Spinal cord (tissue), 10 donors: ENCODE measurements around the gene ANKRD6. TPM values are rescaled to one million over a fixed set of nuclear protein-coding genes. Genes with fewer than 3 reads are reported as not detected.

Experiments
- DNase-seq, 6 donors: peaks; one replicate each; pipeline versions ENCODE4 v3.0.0 to v3.0.0-alpha.2; 2013 to 2015; ENCODE audit warnings: low spot score in 6 of 6, low read depth in 4 of 6
- H3K27ac ChIP-seq: one replicate; pipeline ENCODE4 v1.5.1; 2013; ENCODE audit warnings: low read depth, low read length, control low read depth
- H3K27me3 ChIP-seq: one replicate; pipeline ENCODE4 v1.6.1; 2013; ENCODE audit warnings: low read length; ENCODE audit not compliant: control insufficient read depth, insufficient read depth
- H3K36me3 ChIP-seq: one replicate; pipeline ENCODE4 v1.6.1; 2013; ENCODE audit warnings: low read length; ENCODE audit not compliant: control insufficient read depth, insufficient read depth
- H3K4me1 ChIP-seq: one replicate; pipeline ENCODE4 v1.6.1; 2013; ENCODE audit warnings: low read length; ENCODE audit not compliant: control insufficient read depth, insufficient read depth
- H3K4me3 ChIP-seq: one replicate; pipeline ENCODE4 v1.5.1; 2013; ENCODE audit warnings: low read depth, low read length, control low read depth
- H3K9me3 ChIP-seq: one replicate; pipeline ENCODE4 v1.6.1; 2013; ENCODE audit warnings: low read length; ENCODE audit not compliant: control insufficient read depth, insufficient read depth
- WGBS: methylation state at CpG from one replicate; pipeline ENCODE4 v1.1.5; 2013; ENCODE audit warnings: missing lambda C conversion rate; ENCODE audit not compliant: insufficient coverage; 5-methylcytosine and 5-hydroxymethylcytosine counted together
- polyA plus RNA-seq, 2 donors: library from polyadenylated mRNA; unstranded; fragments of 120-200 nt; gene quantifications; one replicate each; pipeline ENCODE4 v1.2.1, GENCODE V29; 2013; ENCODE audit not compliant: insufficient read length in 2 of 2
- total RNA-seq, 2 donors: library from RNA; depleted of rRNA in 1 of 2; stranded (reverse); fragments of 120-200 nt in 1 of 2; fragments of >200 nt in 1 of 2; gene quantifications; one replicate each; pipeline versions ENCODE4 v1.2.3 to v1.2.4, GENCODE V29; 2013 to 2014
- donor health status: healthy.

Gene ANKRD6
- total and polyA plus RNA-seq, 4 donors, result 44.5 to 68.3 (median 52.9) TPM

DNA sequence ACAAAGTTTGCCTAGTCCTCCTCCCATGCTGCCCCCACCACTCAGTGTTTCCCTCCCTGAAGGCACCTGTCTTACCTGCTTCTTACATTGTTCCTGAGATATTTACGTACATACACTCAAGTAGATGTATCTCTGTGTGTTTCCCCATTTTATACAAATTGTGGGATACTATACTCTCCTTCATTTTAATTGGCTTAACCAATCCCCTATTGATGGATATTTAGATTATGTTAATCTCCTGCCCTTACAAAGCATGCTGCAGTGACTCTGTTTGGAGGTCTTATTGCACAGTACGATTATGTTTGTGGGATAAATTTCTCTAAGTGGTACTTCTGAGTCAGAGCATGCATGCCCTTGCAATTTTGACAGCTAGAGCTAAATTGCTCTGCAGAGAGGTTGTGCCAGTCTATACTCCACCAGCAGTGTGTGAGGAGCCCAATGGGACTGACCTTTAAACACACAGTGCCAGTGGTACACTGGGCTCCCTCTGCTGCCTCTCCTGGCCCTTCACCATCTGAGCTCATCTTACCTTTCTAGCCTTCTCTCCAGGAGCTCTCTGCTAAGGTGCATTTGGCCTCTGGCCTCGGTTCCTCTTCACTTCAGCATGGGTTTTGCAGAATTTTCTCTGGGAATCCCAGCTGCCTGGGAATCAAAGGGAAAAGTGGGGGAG is 148.2 kb downstream of the ANKRD6 start:
- no CpG with 5 or more reads among the region's 3 CpGs for WGBS
- H3K27me3 ChIP-seq, result no peaks in the 10 kb centered on the region
- no peaks in the 10 kb centered on the region for H3K36me3 ChIP-seq
- peak in 1 of 6 donors; percentile 21 for DNase-seq
- H3K4me3 ChIP-seq, result no peak overlapping the region
- H3K9me3 ChIP-seq, result no peaks in the 10 kb centered on the region
- no peak overlapping the region for H3K27ac ChIP-seq
- H3K4me1 ChIP-seq, result peaks cover 3% of the 10 kb centered on the region

DNA sequence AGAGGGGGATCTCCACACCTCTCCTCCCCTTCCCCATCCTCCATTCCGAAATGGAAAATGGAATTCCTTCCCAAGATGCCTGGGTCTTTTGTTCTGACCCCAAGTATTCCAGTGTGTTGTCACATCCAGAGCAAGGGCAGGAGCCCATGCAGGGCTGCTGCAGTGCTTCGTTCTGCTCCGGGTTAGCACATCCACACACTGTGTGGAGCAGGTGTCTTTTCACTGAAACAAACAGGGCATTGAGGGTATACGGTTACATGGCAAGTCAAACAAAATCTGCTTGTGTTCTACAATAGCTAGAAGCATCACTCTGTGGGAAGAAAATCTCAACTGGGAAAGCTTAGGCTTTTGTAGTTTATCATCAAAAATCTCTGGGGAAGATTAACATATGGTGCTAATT is 148.7 kb downstream of the ANKRD6 start:
- peaks cover 3% of the 10 kb centered on the region for H3K4me1 ChIP-seq
- 46% methylated on average over 3 of the region's 4 CpGs for WGBS
- no peak overlapping the region for H3K4me3 ChIP-seq
- no peaks in the 10 kb centered on the region for H3K27me3 ChIP-seq
- no peaks in the 10 kb centered on the region for H3K36me3 ChIP-seq
- DNase-seq, result peak in 2 of 6 donors; percentile 16 to 53
- H3K9me3 ChIP-seq, result no peaks in the 10 kb centered on the region
- no peak overlapping the region for H3K27ac ChIP-seq

DNA sequence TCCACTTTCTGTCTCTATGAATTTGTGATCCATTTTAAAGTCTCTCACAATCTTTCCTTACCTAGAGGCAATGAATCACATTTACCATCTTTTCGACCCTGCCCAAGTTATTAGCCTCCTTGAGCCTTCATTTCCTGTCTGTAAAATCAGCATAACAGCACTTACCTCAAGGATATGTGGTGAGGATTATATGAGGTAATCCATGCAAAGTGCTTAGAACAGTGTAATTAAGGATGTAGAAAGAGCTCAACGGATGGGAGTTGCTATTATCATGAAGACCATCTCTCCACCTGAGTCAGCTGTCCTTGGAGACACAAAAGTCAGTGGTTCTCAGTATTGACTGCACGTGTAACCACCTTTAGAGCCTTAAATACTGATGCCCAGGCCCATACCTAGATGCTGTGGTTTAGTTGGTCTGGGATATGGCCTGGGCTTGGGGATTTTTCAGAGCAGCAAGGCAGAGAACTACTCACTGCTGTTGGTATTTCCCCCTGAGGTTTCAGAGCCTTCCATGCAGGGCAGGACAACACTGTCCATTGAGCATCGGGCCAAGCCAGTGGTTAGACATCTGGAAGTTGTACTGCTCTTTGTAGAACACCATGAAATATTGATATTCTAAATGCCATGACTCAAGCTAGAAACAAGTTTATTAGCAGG is 149.8 kb downstream of the ANKRD6 start:
- Histone ChIP-seq H3K27ac (no peak overlapping the region), H3K4me3 (no peak overlapping the region), H3K36me3 (no peaks in the 10 kb centered on the region), H3K27me3 (no peaks in the 10 kb centered on the region), H3K4me1 (peaks cover 3% of the 10 kb centered on the region), H3K9me3 (no peaks in the 10 kb centered on the region)
- no peak for DNase-seq
- WGBS, result no CpG with 5 or more reads among the region's 4 CpGs

DNA sequence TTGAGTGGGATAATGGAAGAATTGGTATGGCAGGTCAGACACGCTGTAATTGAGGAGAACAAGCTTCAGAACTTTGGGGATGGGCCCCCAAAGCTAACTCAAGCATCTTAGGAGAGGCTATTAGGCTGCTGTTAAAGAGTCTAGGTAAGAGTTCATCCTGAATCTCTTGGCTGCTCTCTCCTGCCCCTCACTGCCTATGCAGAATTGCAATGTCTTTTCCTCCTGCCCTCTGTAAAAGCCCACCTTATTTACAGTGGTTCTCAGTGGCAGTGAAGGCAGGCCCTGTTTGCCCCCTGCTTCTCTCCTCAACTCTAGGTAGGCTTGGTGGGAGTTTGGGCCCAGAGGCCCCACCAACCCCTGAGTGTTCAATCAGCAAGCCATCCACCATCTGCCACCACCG is 150.6 kb downstream of the ANKRD6 start:
- Histone ChIP-seq H3K4me3 (no peak overlapping the region), H3K27me3 (no peaks in the 10 kb centered on the region), H3K27ac (no peak overlapping the region), H3K9me3 (no peaks in the 10 kb centered on the region), H3K4me1 (peaks cover 3% of the 10 kb centered on the region), H3K36me3 (no peaks in the 10 kb centered on the region)
- no peak for DNase-seq
- WGBS, result 86% methylated on average over 1 of the region's 2 CpGs

DNA sequence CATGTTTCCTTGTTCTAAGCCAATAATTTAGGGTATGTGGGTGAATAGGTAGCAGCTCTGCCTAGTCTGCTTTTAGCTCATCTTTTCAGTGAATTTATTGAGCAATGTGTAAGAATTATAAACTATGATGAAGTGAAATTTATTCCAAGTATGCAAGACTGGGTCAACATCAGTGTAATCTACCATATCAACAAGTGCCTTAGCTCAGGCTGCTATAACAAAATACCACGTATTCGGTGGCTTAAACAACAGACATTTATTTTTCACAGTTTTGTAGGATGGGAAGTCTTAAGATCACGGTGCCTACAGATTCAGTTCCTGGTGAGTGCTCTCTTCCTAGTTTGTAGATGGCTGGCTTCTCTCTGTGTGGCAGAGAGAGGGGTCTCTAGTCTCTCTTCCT is 151.6 kb downstream of the ANKRD6 start:
- no peaks in the 10 kb centered on the region for H3K9me3 ChIP-seq
- DNase-seq, result no peak
- no peaks in the 10 kb centered on the region for H3K36me3 ChIP-seq
- H3K4me3 ChIP-seq, result no peak overlapping the region
- H3K27me3 ChIP-seq, result no peaks in the 10 kb centered on the region
- H3K4me1 ChIP-seq, result peaks cover 7% of the 10 kb centered on the region
- H3K27ac ChIP-seq, result no peak overlapping the region
- no CpG with 5 or more reads among the region's 3 CpGs for WGBS

DNA sequence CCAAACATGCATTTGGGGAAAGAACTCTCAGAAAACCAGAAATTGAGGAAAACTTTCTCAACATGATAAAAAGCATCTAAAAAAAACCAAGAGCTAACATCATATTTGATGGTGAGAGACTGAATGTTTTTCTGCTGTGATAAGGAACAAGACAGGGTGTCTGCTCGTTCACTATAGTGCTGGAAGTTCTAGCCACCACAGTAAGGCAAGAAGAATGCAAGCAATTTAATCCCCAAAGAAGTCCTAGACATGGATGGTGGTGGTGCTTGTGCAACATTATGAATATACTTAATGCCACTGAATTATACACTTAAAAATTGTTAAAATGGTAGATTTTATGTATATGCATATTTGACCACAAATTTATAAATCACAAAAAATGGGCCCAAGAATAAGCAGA is 152.2 kb downstream of the ANKRD6 start:
- DNase-seq, result no peak
- Histone ChIP-seq H3K4me1 (peaks cover 11% of the 10 kb centered on the region), H3K27ac (no peak overlapping the region), H3K9me3 (no peaks in the 10 kb centered on the region), H3K4me3 (no peak overlapping the region), H3K36me3 (no peaks in the 10 kb centered on the region), H3K27me3 (no peaks in the 10 kb centered on the region)
- WGBS, result no CpG with 5 or more reads among the region's 1 CpG

DNA sequence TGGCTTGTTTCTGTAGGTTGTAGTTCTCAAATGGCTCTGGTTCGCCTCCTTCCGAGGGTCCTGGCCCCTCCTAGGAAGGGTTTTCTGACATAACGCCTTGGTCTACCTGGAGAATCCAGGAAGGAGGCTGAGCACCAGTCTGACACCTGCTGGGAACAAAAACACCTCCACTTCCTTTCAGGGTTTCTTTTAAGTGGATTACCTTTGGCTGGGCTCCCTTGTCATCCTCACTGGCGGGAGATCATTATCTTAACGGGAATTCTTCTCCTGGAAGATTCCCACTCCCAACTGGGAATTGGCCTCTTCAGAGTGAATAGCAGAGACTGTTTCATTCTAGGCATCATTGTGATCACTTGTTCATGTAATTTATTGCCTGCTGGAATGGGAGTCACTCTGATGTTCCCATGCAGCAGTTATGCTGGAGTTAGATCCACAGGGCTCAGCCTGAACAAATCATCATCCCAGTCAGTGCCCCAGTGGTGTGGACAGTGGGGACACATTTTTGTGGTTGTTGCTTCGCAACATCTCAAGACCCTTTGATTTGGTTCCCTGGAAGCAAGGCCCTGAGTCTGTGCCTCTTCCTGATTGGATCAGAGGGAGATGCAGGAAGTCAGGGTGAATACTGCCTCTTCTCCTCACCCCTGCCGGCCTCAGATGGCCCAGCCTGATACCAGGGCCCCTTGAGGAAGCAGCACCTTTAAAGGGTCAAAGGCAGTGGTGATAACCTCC is 156.5 kb downstream of the ANKRD6 start:
- 72% methylated on average over 3 of the region's 7 CpGs for WGBS
- peaks cover 8% of the 10 kb centered on the region for H3K4me1 ChIP-seq
- H3K36me3 ChIP-seq, result no peaks in the 10 kb centered on the region
- no peaks in the 10 kb centered on the region for H3K9me3 ChIP-seq
- DNase-seq, result peak in 2 of 6 donors; percentile 30 to 44
- no peaks in the 10 kb centered on the region for H3K27me3 ChIP-seq
- no peak overlapping the region for H3K27ac ChIP-seq
- no peak overlapping the region for H3K4me3 ChIP-seq

DNA sequence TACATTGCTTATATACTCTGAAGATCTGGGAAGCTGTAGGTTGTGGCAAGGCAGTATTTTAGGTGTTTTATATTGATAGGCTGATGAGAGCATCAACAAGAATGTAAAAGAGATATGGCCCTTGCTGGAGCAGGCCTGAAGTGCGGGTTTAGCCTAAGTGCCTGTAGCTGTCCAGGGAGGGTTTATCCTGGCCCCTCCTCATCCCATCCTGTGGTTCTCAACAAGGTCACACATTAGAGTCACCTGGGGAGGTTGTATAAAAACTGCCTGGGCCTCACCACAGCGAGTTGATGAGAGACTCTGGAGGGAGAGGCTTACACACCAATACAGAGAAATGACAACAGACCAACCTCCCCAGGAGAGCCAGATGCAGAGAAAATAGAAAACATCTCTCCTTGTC is 157.2 kb downstream of the ANKRD6 start:
- 83% methylated on average over 1 of the region's 2 CpGs for WGBS
- H3K9me3 ChIP-seq, result no peaks in the 10 kb centered on the region
- H3K36me3 ChIP-seq, result no peaks in the 10 kb centered on the region
- no peak overlapping the region for H3K4me3 ChIP-seq
- no peak for DNase-seq
- H3K27ac ChIP-seq, result no peak overlapping the region
- H3K27me3 ChIP-seq, result no peaks in the 10 kb centered on the region
- H3K4me1 ChIP-seq, result peaks cover 8% of the 10 kb centered on the region

DNA sequence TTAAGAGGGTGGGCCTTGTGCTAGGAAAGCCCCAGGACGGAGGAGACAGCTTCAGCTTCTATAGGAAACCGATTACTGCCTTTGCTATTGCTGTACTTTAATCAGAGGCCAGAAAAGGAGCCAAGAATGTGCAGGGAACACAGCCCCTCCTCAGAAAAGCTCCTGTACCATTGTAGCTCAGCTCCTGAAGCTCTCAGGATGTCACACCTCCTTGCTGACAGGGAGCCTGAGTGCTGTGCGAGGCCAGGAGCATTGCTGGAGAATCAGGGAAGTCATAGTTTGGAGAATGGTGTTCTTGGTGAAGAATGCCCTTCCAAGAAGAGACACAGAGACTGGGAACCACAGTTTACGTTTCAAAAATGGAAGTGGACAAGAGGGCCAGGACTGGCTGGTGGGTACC is 158.8 kb downstream of the ANKRD6 start:
- WGBS, result 79% methylated on average over 4 of the region's 4 CpGs
- H3K4me1 ChIP-seq, result peaks cover 8% of the 10 kb centered on the region
- no peaks in the 10 kb centered on the region for H3K36me3 ChIP-seq
- no peak overlapping the region for H3K27ac ChIP-seq
- no peak overlapping the region for H3K4me3 ChIP-seq
- no peaks in the 10 kb centered on the region for H3K27me3 ChIP-seq
- no peaks in the 10 kb centered on the region for H3K9me3 ChIP-seq
- DNase-seq, result no peak
